AG09309 (cell line): ENCODE data around the gene SMAGP.

Experiments
- DNase-seq: peaks from one replicate; pipeline ENCODE4 v3.0.0-alpha.2; 2010; ENCODE audit warnings: low read depth
- H3K4me3 ChIP-seq: 2 replicates; pipeline ENCODE4 v1.5.1; 2011; ENCODE audit warnings: mild to moderate bottlenecking, low read depth, low read length, moderate library complexity; ENCODE audit not compliant: control insufficient read depth
- TF ChIP-seq, protein P1 (sequence below): IDR thresholded peaks from 2 replicates; pipeline ENCODE4 v1.5.1; 2011; ENCODE audit warnings: mild to moderate bottlenecking, low read depth, low read length, inconsistent platforms; ENCODE audit not compliant: insufficient read depth, control insufficient read depth; ENCODE audit errors: missing control alignments

Gene SMAGP

DNA sequence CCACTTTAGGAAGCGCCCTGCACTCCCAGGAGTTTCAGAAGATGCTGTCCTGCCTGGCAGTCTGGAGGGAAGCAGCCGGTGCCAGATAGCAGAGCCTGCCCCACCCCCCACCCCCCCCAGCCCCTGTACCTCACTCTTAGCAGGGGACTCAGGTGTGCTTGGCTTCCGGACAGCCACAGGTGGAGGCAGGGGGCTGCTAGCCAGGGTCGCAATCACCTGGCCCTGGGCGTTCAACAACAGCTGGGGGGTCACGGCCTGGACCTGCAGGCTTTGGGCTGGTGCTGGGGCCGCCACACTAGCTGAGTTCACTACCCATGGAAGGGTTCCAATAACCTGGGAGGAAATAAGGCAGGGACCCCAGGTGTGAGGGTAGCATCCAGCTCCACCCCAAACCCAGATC lies 74.4 kb downstream of the SMAGP start:
- DNase-seq = no peak
- no peak overlapping the region for H3K4me3 ChIP-seq
- TF ChIP-seq, protein P1, sequence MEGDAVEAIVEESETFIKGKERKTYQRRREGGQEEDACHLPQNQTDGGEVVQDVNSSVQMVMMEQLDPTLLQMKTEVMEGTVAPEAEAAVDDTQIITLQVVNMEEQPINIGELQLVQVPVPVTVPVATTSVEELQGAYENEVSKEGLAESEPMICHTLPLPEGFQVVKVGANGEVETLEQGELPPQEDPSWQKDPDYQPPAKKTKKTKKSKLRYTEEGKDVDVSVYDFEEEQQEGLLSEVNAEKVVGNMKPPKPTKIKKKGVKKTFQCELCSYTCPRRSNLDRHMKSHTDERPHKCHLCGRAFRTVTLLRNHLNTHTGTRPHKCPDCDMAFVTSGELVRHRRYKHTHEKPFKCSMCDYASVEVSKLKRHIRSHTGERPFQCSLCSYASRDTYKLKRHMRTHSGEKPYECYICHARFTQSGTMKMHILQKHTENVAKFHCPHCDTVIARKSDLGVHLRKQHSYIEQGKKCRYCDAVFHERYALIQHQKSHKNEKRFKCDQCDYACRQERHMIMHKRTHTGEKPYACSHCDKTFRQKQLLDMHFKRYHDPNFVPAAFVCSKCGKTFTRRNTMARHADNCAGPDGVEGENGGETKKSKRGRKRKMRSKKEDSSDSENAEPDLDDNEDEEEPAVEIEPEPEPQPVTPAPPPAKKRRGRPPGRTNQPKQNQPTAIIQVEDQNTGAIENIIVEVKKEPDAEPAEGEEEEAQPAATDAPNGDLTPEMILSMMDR = no peak
